Fibroblast of the conjunctiva (primary cell): ENCODE measurements around the gene SCCPDH.
A peak's percentile ranks its signal among the peaks of the same experiment; 100 is the strongest.

Experiments used
- DNase-seq: peaks from one replicate; pipeline ENCODE4 v3.0.0-alpha.2; 2010; ENCODE audit warnings: low read depth

The SCCPDH gene

DNA sequence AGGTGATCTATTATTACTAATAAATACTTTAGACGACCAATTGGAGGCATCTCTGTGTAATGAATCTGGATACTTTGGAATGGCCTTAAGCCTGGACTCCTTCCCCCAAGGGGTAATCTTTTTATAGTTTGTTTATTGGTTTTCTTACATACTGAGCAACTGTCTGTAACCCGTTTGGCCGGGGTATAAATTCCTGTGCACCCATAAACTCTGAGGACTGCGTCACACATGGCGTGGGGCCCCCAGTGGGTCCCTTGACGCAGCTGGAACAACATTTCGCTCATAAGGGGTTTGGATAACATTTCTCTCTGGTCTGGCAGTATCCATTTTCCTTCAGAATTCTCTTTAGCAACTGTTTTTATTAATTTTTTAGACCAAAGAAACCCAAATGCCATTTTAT, 26.5 kb downstream of the SCCPDH start:
- DNase-seq = no peak

DNA sequence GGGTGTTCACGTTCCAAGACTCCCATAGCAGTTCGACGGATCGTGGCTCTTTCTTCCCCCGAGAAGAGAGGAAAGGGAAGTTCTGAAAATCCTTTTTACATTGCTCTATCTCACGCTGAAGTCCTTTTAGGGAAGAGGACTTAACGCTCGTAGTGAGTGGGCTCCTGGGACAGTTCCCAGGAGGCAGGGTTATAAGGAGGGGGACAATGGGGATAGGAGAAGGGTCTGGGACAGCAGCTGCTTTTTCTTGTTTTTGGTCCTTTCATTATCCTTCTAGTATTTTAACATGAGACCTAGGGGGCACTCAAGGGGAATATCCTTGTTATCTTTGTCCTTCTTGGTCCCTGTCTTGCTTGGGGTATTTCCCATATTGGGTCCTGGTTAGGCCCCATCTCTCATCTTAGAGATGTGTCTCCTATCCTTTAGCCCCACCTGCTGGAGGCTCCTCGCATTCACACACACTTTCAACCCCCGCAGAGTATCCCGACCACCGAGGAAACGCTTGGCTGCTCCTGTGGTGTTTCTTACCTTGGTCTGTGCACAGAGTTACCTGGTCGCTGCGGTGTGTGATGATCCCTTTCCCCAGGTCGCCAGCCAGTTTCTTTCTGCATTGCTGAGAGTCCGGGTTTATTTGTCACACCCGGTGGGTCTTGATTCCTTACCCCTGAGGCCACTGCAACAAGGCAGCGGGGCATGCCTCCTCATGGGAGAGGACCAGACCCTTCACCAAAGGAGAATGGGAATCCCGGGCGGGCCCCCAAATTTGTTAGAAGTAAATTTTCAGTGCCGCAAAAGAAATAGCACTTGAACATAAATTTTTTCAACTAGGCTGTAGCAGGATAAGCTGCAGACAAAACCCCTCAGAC, 29.7 kb downstream of the SCCPDH start:
- DNase-seq = peak; percentile 44

DNA sequence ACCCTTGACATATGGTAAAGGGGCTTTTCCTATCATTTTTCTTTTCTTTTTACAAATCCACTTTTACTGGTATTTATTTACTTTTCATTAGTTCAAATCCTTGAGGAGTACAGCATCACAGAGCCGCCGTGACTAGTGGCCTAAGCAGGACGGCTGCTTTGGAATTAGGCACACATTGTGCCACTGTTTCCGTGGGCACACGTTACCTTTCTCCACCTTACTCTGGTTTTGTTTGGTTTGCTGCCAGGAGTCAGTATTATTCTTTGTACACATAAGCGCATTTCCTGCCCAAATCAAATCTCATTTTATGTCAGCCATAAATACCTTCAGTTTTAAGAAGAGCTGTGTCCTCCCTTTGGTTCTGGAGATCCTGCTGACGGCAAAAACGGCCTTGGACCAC, 31.2 kb downstream of the SCCPDH start:
- DNase-seq = no peak

DNA sequence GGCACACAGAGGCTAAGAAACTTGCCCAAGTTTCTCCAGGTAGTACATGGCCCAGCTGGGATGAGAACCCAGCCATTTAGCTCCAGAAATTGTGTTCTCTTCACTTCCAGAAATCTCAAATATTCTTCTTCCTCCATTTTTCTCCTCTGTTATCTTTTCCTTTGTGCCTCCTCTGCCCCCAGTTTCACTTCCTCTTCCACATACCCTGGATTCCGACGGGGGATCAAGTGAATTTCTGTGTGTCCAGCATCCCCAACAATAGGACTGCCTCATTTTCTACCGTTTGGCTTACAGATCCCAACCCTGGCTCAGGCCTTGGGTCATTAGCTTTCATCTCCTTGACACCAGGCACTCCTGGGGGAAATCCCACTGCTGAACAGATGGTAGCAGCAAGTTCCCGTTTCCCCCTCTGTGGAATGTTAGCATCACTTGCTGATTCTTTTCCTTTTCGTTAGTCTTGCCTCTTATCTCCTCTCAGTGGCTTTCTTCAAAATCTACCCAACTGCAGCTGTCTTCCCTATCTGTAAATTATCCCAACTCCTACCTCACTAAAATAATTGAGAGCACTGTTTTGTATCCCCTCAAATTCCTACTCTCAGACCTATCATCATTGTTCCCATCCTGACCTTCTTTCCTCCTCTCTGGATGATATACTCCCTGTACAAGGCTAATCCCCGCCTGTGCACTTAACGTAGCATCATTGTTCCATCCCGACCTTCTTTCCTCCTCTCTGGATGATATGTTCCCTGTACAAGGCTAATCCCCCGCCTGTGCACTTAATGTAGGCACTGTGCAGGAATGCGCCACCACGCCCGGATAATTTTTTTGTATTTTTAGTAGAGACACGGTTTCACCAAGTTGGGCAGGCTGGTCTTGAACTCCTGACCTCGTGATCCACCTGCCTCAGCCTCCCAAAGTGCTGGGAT, 36.5 kb downstream of the SCCPDH start:
- DNase-seq = no peak

DNA sequence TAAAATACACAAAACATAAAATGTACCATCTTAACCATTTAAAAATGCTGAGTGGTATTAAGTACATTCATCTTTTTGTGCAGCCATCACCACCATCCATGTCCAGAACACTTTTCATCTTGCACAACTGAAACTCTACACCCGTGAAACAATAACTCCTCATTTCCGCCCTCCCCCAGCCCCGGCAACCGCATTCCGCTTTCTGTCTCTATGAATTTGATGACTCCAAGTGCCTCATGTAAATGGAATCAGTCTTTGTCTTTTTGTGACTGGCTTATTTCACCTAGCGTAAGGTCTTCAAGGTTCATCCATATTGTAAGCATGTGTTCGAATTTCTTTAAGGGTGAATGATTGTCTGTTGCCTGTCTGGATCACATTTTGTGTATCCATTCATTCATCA, 37.2 kb downstream of the SCCPDH start:
- no peak for DNase-seq

DNA sequence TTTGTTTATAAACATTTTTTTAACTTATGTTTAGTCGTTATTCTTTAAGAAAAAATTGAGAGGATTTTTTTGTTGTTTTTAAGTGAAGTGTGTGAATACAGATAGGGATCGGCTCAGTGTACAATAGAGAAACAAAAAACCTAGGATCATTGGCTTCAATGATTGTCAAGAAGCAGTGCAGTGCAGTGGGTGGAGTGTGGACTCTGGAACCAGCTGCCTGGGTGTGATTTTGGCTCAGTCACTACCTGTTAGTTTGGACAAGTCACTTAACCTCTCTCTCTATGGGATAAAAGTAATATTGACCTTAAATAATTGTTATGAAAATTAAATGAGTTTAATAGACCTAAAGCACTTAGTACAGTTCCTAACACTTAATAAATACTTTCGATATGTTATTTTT, 41.3 kb downstream of the SCCPDH start:
- DNase-seq = no peak

DNA sequence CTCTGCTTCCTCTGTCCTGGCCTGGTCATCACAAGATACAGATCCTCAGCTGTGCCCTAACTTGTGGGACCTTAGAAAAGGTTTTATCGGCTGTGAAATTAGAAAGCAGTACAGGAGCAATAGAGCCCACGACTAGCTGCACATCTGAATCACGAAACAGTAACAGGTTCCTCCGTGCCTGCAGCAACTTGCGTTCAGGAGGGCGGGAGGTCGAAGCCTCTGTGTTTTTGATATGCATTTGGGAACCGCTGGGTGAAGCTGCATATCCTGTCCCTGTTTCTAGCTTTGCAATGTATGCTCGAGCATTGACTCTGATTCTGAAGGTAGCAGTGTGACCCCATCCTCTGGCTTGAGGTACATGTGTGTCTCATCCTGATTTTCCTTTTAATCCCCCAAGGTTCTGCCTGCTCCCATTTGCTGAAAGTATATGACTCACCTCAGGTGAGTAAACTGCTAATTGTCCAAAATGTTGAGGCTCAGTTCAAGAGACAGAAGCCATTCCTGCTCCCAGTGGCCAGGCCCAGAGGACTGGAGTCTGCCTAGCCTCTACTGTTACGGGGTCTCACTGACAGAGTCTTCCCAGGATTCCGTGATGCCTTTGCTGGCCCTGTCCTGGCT, 44.3 kb downstream of the SCCPDH start:
- no peak for DNase-seq

DNA sequence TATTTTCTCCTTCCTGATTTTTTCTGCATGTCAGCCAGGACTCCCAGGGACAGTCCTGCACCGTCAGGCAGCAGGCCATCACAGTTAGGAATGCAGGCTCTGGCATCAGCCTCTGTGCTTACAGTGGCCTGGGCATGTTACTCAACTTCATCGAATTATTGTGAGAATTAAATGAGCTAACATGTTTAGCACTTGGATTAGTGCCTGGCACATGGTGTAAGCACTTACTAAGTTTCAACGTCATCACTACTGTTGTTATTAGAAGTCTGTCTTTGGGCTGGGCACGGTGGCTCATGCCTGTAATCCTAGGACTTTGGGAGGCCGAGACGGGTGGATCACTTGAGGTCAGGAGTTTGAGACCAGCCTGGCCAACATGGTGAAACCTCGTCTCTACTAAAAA, 45.1 kb downstream of the SCCPDH start:
- peak; percentile 91 for DNase-seq

DNA sequence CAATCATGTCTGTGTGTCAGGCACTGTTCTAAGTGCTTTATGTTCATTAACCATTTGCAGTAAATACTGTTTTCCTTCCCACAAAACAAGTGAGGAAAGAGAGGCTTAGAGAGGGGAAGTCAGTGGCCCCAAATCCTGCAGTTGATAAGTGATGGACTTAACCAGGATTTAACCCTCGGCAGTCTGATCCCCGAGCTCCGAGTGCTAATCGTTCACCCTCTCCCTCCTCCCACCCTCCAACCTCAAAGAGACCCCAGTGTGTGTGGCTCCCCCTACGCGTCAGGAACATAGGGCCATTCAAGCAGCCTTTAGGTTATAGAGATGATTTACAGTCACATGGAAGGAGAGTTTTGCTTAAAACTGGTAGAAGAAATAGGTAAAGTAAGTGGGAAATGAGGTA, 47.2 kb downstream of the SCCPDH start:
- DNase-seq = no peak

DNA sequence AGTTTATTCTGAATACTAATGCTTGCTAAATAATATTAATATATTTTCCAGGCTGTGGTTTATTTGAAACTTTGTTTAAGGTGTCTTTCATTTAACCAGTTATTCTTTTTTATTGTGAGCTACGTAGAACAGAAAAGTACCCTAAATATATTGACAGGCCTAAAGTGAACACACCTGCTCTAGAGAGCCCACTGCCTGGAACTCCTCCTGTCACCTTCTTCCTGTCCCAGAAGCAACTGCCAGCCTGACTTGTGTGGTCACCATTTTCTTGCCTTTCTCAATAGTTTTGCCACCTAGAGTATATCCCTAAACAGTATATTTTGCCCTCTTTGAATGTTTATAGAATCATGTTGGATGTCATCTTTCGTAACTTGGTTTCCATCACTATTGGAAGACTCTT, 48.5 kb downstream of the SCCPDH start:
- no peak for DNase-seq

DNA sequence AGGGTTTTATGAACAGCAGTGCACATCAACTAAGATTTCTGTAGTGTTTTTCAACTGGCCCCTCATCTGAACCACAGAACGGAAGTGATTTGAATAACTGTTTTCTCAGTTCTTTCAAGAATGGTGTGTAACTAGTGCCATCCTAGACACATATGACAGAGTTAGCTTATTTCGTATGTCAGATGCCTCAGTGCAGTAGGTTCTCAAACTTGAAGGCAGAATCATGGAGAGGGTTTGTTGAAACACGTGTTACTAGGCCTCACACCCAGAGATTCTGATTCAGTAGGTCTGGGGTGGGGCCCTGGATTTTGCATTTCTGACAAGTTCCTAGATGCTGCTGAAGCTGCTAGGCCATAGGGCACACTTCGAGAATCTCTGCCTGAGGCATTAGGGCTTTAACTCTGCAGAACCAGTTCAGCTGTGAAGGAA, 49.0 kb downstream of the SCCPDH start:
- no peak for DNase-seq

DNA sequence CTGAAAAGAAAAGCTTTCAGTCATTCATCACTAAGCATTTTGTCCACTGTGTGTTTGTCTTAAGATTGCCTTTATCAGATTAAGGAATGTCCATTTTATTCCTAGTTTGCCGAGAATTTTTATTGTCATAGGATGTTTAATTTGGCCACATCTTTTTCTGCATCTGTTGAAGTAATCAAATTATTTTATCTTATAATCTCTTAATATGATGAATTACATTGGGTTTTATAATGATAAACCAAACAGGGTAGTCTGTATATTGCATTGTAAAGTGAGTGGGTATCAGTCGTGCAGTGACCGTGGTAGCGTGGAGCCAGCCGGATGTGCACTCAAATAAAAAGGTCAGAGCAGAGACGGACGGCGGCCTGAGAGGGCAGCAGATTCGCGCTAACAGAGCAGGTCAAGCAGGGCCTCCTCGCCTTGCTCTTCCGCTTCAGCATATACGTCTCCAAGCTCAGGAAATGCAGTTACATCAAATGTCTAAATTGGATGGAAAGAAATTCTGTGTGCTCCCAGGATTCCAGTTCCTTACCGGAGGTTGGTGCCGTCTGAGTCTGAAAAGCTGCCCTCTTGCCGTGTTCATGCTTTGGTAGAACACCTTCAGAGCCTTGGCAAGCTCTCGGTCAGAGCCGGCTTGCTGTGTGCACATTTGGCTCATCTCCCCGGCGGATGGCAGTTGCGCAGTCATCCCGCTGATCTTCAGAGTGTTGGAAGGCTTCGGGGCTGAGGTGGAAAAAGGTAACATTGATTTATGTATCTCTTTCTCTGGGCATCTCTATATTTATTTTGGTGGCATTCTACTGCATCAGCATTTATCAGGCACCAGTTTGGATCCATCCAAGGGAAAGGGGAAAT, 51.5 kb downstream of the SCCPDH start:
- no peak for DNase-seq

DNA sequence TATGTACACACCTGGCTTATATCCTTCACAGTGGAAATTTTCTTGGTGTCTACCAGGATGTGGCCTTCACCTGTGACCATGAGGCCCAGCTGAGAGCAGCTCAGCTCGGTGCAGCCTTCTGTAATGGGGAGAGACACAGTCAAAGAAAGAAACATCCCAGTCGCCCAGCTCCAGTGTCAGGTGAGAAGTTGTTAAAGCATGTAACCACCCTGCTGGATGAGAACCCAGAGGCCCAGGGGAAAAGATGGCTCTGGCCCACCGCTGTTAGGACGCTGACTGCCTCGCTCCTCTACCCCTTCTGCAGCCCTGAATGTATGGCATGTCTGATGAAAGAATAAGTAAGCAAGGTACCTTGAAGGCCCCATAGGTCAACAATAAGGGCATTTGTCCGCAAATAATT, 52.7 kb downstream of the SCCPDH start:
- DNase-seq = no peak

DNA sequence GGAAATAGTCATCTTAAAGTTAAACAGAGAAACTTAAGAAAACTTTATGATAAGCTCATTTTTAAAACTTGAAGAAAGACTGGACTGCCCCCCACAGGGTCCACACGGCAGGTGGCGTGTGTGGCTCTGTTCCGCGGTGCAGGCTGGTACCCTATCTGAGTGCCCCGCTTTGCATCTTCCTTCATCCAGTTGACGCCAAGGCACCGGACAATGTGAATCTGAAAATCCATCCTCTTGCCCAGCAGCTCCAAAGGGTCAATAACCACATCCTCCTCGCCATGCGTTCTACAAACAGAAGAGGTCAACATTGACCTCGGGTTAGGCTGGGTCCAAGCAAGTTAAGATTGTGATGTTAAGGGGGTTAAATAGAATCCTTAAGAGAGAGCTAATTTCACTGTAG, 54.5 kb downstream of the SCCPDH start:
- no peak for DNase-seq

DNA sequence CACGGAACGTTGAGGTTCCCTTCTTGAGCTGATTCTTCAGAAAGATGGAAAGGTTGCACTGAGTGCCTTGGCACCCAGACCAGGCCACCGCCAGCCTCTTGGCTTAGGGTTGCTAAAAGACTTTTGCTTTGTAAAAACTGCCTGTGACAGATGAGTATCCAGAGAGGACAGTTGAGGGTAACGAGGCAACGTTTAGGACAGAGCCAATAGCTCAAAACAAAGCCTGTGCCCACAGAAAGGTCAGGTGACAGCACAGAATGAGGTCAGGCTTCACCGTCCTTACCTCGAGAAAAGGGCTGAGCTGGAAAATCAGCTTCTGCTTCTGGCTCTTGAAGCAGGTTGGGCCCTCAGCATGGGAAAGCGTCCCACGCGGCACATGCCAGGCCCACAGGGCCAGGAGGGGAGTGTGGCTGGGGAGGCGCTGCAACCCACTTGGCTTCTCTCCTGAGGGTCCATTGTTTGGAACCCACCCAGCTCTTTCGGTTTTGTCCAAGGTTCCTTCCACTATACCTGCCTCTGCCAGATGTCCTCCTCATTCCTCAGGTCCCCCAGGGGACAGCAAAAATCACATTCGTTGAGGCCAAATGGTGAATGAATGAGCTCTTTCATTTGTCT, 55.5 kb downstream of the SCCPDH start:
- DNase-seq = no peak

DNA sequence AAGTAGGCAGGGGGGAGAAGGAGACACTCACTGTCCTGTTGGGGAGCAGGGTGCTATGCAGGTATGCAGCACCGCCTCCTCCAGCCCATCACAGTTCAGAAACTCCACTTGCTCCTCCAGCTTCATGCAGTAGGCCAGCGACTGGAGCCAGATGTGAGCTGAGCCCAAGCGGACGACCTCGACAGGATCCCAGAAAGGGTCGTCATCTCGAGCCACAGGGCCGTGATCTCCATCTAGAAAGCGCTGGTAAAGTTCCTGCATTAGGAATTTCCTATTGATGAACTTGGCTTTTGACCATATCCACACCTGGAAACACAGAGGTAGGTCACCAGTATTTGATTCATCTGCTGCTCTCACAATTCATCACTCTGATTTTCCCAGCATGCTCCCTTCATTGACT, 56.1 kb downstream of the SCCPDH start:
- DNase-seq = no peak

DNA sequence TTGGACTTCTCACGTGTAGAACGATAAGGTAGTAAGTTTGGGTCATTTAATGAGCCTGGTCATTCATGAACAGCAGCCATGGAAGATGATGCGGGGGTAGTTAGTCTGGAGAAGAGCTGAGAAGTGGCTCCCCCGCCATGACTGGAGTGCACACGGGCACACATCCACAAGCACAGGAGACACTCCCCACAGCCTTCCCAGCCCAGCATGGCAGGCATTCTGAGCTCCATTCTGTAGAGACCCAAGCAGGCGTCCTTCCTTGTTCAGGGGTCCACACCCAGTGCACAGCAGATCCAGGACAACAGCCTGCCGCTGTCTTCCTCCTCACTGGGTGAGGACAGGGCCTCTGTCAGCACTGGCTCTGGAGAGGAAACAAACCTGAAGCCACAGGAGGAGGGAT, 57.0 kb downstream of the SCCPDH start:
- DNase-seq = no peak

DNA sequence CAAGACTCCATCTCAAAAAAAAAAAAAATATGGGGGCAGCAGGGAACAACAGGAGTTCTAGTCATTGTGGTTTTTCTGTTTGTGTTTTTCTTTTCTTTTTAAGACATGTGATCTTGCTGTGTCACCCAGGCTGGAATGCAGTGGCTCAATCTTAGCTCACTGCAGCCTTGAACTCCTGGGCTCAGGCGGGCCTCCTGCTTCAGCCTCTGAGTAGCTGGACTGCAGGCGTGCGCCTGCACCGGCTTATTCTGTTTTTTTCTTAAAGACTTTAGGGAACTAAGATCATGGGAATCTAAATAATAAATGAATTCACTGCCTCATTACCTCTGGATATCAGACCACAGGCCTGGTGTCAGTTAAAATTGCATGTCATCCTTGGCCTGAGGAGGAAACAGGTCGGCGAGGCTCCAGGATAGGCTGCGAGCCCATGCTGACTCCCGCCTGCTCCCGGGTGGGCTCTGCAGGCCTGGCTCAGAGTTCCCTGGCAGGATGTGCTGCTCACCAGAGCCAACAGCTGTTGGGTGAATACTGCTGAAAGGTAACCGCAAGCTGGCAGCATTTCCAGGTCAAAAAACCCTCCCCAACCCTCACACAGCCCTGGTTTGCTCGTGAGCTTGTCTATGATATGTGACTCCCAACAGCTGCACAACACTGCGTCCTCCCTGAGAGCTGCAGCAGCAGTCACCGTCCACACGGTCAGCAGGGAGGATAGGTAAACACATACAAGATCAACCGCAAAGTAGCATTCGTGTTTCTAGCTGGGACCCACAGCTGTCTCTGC, 58.1 kb downstream of the SCCPDH start:
- DNase-seq = peak; percentile 69

DNA sequence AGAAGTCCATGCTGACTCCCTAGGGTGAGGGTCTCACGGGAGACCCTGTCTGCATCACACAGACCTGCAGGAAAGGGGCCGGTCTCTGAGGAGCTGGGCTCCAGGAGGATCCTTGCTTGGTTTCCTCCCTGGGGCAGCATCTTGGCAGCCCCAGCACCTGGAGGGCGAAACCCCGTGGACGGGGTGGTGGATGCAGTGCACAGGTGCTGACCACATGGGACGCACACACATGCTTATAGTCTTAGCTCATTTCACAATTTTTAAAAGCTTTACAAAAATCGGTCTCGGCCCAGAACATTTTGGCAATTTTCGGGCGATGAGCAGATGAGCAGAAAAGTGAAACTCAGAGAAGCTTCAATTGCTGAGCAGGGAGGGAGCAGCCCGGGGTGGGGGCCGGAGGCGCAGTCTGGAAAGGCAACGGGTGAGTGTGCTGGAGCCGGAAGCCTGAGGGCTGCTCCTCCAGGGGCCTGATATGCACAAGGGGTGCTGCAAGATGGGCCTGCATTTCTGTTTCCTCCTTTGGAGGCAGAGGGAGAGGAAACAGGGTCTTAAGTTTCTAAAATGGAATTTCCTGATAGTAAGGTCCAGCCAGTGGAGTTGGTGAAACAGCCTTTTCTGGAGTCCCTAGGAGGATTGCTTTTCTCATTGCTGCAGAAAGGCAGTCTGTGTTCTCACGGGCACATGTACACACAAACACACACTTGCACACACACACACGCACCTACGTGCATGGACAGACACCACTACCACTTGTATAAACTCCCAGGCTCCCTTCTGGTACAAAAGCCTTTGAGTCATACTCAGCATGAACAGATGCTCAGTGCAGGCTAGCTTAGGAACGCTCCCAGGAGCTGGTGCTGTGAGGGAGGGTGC, 60.6 kb downstream of the SCCPDH start:
- DNase-seq = no peak
